ENCODE data around the gene G3BP2. TPM values are rescaled to one million over a fixed set of nuclear protein-coding genes. Genes with fewer than 3 reads are reported as not detected.

The G3BP2 gene
- total RNA-seq, 1 donor from 2014 or later = 133 TPM

DNA sequence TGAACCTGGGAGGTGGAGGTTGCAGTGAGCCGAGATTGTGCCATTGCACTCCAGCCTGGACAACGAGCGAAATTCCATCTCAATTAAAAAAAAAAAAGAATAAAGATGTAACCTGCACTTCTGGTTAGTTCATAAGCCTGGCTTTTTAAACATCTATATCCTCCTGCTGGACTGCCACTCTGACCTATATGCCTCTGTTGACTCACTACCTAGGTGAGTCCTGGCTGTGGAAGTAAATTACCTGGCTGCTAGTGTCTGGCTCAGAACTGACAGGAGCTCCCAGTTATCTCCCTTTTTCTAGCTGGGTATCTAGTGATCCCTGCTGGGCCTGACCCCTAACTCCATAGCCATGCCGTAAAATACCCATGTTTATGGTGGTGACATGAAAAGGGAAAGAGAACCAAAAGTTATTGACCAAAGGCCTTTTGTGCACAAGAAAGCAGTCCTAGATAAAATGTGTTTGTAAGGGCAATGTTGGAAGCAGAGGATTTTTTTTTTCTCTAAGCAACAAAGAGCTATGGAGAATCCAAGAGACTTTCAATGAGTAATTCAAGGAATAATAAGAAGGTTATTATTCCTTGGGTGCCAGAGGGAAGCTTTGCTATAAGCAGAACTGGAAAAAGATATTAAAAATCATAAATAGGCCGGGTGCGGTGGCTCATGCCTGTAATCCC, 10.4 kb upstream of the G3BP2 start:
- Mint-ChIP-seq H3K27ac (no peak overlapping the region), H3K27me3 (no peaks in the 10 kb centered on the region), H3K9me3 (peaks cover 4% of the 10 kb centered on the region), H3K36me3 (peaks cover 1% of the 10 kb centered on the region), H3K4me3 (no peak overlapping the region), H3K4me1 (ENCODE audit: unreplicated experiment) (peaks cover 4% of the 10 kb centered on the region)
- TF ChIP-seq, protein P1, sequence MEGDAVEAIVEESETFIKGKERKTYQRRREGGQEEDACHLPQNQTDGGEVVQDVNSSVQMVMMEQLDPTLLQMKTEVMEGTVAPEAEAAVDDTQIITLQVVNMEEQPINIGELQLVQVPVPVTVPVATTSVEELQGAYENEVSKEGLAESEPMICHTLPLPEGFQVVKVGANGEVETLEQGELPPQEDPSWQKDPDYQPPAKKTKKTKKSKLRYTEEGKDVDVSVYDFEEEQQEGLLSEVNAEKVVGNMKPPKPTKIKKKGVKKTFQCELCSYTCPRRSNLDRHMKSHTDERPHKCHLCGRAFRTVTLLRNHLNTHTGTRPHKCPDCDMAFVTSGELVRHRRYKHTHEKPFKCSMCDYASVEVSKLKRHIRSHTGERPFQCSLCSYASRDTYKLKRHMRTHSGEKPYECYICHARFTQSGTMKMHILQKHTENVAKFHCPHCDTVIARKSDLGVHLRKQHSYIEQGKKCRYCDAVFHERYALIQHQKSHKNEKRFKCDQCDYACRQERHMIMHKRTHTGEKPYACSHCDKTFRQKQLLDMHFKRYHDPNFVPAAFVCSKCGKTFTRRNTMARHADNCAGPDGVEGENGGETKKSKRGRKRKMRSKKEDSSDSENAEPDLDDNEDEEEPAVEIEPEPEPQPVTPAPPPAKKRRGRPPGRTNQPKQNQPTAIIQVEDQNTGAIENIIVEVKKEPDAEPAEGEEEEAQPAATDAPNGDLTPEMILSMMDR (conservative IDR thresholded peaks at IDR 0.05) = no peak
- no peak for DNase-seq (ENCODE audit: extremely low spot score, unreplicated experiment)

DNA sequence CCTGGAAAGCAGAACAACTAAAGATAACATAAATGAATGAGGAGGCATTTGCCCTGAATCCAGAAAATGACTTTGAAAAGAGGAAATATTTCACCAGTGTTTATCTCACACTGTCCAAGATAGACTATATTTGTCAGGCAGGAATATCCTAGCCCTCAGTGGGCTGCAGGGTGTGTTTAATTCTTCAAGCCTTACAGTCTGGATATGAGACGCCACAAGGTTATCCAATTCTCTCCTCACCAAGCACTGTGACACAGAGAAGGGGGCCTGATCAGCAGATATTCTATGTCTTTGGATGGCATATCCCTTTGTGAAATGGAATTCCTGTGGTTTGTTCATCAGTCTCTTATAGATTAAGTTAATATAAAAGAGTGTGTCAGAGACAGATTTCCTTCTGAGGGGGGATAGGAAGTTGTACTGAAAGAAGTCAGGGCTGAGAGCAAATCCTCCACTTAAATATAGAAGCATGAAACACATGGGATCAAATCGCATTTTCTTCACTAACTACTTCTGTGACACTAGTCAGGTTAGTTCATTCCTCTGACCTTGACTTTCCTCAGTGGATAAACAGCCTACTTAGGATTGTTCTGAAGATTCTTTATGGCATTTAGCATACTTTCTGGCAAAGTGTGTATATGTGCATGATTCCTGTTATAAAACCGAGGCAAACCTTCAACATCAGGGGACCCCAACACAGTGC, 6.8 kb upstream of the G3BP2 start:
- H3K4me3 Mint-ChIP-seq = no peak overlapping the region
- H3K4me1 Mint-ChIP-seq (ENCODE audit: unreplicated experiment) = peaks cover 4% of the 10 kb centered on the region
- H3K27me3 Mint-ChIP-seq = no peaks in the 10 kb centered on the region
- TF ChIP-seq, protein P1 (conservative IDR thresholded peaks at IDR 0.05) = no peak
- DNase-seq (ENCODE audit: extremely low spot score, unreplicated experiment) = no peak
- no peak overlapping the region for H3K27ac Mint-ChIP-seq
- H3K9me3 Mint-ChIP-seq = no peaks in the 10 kb centered on the region
- H3K36me3 Mint-ChIP-seq = no peaks in the 10 kb centered on the region

DNA sequence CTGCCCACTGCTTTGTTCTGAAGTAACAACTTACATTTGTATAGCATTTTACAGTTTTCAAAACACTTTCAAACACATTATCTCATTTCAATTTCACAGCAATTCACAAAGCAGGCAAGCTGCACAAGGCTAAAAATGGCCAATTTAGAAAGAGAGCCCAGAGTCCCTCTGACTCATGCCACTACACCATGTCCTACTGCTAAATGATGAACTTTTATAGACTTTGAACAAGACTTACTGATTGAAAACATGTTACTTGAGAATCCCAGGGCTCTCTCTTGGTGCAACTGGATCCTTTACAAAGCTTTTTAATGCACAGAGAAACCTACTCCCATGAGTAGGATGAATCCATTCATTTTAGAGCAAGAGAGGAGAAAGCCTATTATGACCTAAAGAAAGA, 5.8 kb upstream of the G3BP2 start:
- no peak for DNase-seq (ENCODE audit: extremely low spot score, unreplicated experiment)
- TF ChIP-seq, protein P1 (conservative IDR thresholded peaks at IDR 0.05) = no peak
- Mint-ChIP-seq H3K9me3 (no peaks in the 10 kb centered on the region), H3K4me1 (ENCODE audit: unreplicated experiment) (peaks cover 7% of the 10 kb centered on the region), H3K4me3 (no peak overlapping the region), H3K36me3 (no peaks in the 10 kb centered on the region), H3K27me3 (no peaks in the 10 kb centered on the region), H3K27ac (no peak overlapping the region)

DNA sequence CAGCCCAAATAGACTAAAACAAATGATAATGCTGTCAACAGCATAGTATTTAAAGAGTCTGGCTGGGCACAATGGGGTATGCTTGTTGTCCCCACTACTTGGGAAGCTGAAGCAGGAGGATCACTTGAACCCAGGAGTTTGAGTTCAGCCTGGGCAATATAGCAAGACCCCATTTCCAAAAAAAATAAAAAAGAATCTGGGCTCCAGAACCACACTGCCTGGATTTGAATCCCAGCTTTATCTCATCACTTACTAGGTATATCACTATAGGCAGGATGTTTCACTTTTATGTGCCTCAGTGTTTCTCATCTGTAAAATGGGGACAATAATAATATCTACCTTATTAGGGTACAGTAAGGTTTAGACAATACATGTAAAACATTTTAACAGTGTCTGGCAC, 5.3 kb upstream of the G3BP2 start:
- Mint-ChIP-seq H3K9me3 (no peaks in the 10 kb centered on the region), H3K27me3 (no peaks in the 10 kb centered on the region), H3K36me3 (no peaks in the 10 kb centered on the region), H3K4me1 (ENCODE audit: unreplicated experiment) (peaks cover 10% of the 10 kb centered on the region), H3K4me3 (no peak overlapping the region), H3K27ac (no peak overlapping the region)
- TF ChIP-seq, protein P1 (conservative IDR thresholded peaks at IDR 0.05) = no peak
- no peak for DNase-seq (ENCODE audit: extremely low spot score, unreplicated experiment)

DNA sequence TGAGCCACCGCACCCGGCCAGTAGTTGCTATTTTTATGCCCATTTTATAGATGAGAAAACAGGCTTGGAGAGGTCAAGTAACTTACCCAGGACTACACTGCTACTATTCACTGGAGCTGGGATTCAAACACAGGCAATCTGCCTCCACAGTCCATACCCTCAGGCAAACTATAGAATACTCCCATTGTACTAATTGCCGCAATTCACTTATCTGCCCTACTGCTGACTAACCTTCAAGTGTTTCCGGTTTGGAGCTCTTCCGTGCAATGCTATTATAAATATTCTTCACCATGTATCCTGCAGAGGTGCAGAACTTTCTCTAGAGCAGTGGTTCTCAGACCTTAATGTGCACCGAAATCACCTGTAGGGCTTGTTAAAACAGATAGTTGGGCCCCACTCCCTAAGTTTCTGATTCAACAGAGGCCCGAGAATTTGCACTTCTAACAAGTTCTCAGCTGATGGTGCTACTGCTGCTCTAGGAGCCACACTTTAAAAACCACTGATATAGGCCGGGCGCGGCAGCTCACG, 1.9 kb upstream of the G3BP2 start:
- Mint-ChIP-seq H3K27ac (peak overlapping the region; percentile 48), H3K27me3 (no peaks in the 10 kb centered on the region), H3K36me3 (no peaks in the 10 kb centered on the region), H3K4me1 (ENCODE audit: unreplicated experiment) (peaks cover 26% of the 10 kb centered on the region), H3K4me3 (peak overlapping the region; percentile 2), H3K9me3 (no peaks in the 10 kb centered on the region)
- TF ChIP-seq, protein P1 (conservative IDR thresholded peaks at IDR 0.05) = no peak
- no peak for DNase-seq (ENCODE audit: extremely low spot score, unreplicated experiment)

All from type B pancreatic cell (in vitro differentiated cells).